Measurements from ENCODE around the gene CBFA2T2. TPM values are rescaled to one million over a fixed set of nuclear protein-coding genes. Genes with fewer than 3 reads are reported as not detected.
A peak's percentile ranks its signal among the peaks of the same experiment; 100 is the strongest.

The CBFA2T2 gene
- total RNA-seq, 4 donors from 2014 or later, result 31.2 to 51.3 (median 37.8) TPM

GRCh38 chr20:33604084-33604990 lies 114.4 kb downstream of the CBFA2T2 start:
- Histone ChIP-seq H3K27me3 (no peaks in the 10 kb centered on the region), H3K36me3 (peaks cover 0 to 26% (median 0%) of the 10 kb centered on the region in 3 donors), H3K27ac (no peak overlapping the region), H3K4me3 (no peak overlapping the region), H3K9me3 (no peaks in the 10 kb centered on the region), H3K4me1 (no peaks in the 10 kb centered on the region)
- TF ChIP-seq CTCF (IDR thresholded peaks at IDR 0.05), result no peak
- TF ChIP-seq POLR2A (IDR thresholded peaks at IDR 0.05), result no peak
- no peak for DNase-seq

- no peaks in the 10 kb centered on the region for H3K4me1 ChIP-seq
- H3K9me3 ChIP-seq, result no peaks in the 10 kb centered on the region
- peaks cover 0 to 31% (median 0%) of the 10 kb centered on the region in 3 donors for H3K36me3 ChIP-seq
- no peak overlapping the region for H3K4me3 ChIP-seq
- no peak for DNase-seq
- H3K27me3 ChIP-seq, result no peaks in the 10 kb centered on the region
- TF ChIP-seq POLR2A (IDR thresholded peaks at IDR 0.05), result no peak
- TF ChIP-seq CTCF (IDR thresholded peaks at IDR 0.05), result no peak
- no peak overlapping the region for H3K27ac ChIP-seq
Observed at GRCh38 chr20:33604991-33605370, 115.1 kb downstream of the CBFA2T2 start.

GRCh38 chr20:33606118-33606771 lies 116.3 kb downstream of the CBFA2T2 start:
- no peak overlapping the region for H3K4me3 ChIP-seq
- H3K27ac ChIP-seq, result peak overlapping the region in 1 of 4 donors; percentile 55
- no peaks in the 10 kb centered on the region for H3K9me3 ChIP-seq
- no peaks in the 10 kb centered on the region for H3K27me3 ChIP-seq
- DNase-seq, result no peak
- no peak for TF ChIP-seq CTCF (IDR thresholded peaks at IDR 0.05)
- TF ChIP-seq POLR2A (IDR thresholded peaks at IDR 0.05), result no peak
- H3K4me1 ChIP-seq, result no peaks in the 10 kb centered on the region
- H3K36me3 ChIP-seq, result peaks cover 0 to 40% (median 0%) of the 10 kb centered on the region in 3 donors

- H3K27ac ChIP-seq, result no peak overlapping the region
- H3K4me3 ChIP-seq, result no peak overlapping the region
- TF ChIP-seq POLR2A (IDR thresholded peaks at IDR 0.05) (no peak), CTCF (IDR thresholded peaks at IDR 0.05) (no peak)
- no peaks in the 10 kb centered on the region for H3K4me1 ChIP-seq
- no peaks in the 10 kb centered on the region for H3K27me3 ChIP-seq
- peaks cover 0 to 67% (median 0%) of the 10 kb centered on the region in 3 donors for H3K36me3 ChIP-seq
- H3K9me3 ChIP-seq, result no peaks in the 10 kb centered on the region
- no peak for DNase-seq
Observed at GRCh38 chr20:33609504-33609903, 119.6 kb downstream of the CBFA2T2 start.

- Histone ChIP-seq H3K36me3 (peaks cover 0 to 83% (median 0%) of the 10 kb centered on the region in 3 donors), H3K9me3 (no peaks in the 10 kb centered on the region), H3K27ac (no peak overlapping the region), H3K4me3 (no peak overlapping the region), H3K4me1 (no peaks in the 10 kb centered on the region), H3K27me3 (no peaks in the 10 kb centered on the region)
- DNase-seq, result no peak
- TF ChIP-seq CTCF (IDR thresholded peaks at IDR 0.05) (no peak), POLR2A (IDR thresholded peaks at IDR 0.05) (no peak)
Observed at GRCh38 chr20:33611106-33611505, 121.2 kb downstream of the CBFA2T2 start.
